ENCODE measurements around the gene IL1R2. TPM values are rescaled to one million over a fixed set of nuclear protein-coding genes. Genes with fewer than 3 reads are reported as not detected.

Gene IL1R2
- total and polyA plus RNA-seq, 2 experiments from 2014 or later, result not detected

DNA sequence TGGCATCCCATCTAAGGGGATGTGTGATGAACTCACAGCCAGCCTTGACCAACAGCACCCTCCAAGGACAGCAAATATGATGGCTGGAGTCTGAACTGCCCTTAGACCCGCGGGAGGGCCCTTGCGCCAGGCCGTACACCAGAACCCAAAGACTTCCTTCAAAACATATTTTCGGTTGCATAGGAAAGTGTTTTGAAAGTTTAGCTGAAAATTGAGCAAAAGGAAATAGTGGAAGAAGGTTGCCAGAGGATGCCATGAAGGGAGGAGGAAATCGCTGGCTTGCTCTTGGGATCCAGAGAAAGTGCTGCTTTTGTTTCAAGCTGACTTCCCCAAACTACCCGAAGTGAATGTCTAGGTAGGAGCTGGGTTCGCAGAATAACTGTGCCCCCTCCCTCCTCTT lies 61.3 kb downstream of the IL1R2 start:
- H3K27me3 ChIP-seq (ENCODE audit: insufficient read depth), result no peaks in the 10 kb centered on the region
- ATAC-seq, result no peak
- H3K27ac ChIP-seq (ENCODE audit: low read depth), result no peak overlapping the region

More for the DNA sequence above, 61.3 kb downstream of the IL1R2 start:
- no peak overlapping the region for H3K4me2 ChIP-seq
- no peak overlapping the region for H3K4me3 ChIP-seq
- H3K4me1 ChIP-seq (ENCODE audit: insufficient read depth), result no peaks in the 10 kb centered on the region
- H3K4me1 Mint-ChIP-seq, result peaks cover 2% of the 10 kb centered on the region; the same call in 2 of the 3 replicates
- H3K27ac Mint-ChIP-seq, result no peak overlapping the region
- no peaks in the 10 kb centered on the region for H3K36me3 Mint-ChIP-seq (ENCODE audit: low read depth)
- no peak overlapping the region for H2AFZ ChIP-seq
- TF ChIP-seq ZNF114 (CRISPR knock-in tag; IDR thresholded peaks at IDR 0.05), result no peak
- TF ChIP-seq EZH2phosphoT487 (IDR thresholded peaks at IDR 0.05; ENCODE audit: unreplicated experiment), result no peak
- TF ChIP-seq CREB1 (CRISPR knock-in tag; IDR thresholded peaks at IDR 0.05; ENCODE audit: low read depth), result no peak
- TF ChIP-seq, protein P1, sequence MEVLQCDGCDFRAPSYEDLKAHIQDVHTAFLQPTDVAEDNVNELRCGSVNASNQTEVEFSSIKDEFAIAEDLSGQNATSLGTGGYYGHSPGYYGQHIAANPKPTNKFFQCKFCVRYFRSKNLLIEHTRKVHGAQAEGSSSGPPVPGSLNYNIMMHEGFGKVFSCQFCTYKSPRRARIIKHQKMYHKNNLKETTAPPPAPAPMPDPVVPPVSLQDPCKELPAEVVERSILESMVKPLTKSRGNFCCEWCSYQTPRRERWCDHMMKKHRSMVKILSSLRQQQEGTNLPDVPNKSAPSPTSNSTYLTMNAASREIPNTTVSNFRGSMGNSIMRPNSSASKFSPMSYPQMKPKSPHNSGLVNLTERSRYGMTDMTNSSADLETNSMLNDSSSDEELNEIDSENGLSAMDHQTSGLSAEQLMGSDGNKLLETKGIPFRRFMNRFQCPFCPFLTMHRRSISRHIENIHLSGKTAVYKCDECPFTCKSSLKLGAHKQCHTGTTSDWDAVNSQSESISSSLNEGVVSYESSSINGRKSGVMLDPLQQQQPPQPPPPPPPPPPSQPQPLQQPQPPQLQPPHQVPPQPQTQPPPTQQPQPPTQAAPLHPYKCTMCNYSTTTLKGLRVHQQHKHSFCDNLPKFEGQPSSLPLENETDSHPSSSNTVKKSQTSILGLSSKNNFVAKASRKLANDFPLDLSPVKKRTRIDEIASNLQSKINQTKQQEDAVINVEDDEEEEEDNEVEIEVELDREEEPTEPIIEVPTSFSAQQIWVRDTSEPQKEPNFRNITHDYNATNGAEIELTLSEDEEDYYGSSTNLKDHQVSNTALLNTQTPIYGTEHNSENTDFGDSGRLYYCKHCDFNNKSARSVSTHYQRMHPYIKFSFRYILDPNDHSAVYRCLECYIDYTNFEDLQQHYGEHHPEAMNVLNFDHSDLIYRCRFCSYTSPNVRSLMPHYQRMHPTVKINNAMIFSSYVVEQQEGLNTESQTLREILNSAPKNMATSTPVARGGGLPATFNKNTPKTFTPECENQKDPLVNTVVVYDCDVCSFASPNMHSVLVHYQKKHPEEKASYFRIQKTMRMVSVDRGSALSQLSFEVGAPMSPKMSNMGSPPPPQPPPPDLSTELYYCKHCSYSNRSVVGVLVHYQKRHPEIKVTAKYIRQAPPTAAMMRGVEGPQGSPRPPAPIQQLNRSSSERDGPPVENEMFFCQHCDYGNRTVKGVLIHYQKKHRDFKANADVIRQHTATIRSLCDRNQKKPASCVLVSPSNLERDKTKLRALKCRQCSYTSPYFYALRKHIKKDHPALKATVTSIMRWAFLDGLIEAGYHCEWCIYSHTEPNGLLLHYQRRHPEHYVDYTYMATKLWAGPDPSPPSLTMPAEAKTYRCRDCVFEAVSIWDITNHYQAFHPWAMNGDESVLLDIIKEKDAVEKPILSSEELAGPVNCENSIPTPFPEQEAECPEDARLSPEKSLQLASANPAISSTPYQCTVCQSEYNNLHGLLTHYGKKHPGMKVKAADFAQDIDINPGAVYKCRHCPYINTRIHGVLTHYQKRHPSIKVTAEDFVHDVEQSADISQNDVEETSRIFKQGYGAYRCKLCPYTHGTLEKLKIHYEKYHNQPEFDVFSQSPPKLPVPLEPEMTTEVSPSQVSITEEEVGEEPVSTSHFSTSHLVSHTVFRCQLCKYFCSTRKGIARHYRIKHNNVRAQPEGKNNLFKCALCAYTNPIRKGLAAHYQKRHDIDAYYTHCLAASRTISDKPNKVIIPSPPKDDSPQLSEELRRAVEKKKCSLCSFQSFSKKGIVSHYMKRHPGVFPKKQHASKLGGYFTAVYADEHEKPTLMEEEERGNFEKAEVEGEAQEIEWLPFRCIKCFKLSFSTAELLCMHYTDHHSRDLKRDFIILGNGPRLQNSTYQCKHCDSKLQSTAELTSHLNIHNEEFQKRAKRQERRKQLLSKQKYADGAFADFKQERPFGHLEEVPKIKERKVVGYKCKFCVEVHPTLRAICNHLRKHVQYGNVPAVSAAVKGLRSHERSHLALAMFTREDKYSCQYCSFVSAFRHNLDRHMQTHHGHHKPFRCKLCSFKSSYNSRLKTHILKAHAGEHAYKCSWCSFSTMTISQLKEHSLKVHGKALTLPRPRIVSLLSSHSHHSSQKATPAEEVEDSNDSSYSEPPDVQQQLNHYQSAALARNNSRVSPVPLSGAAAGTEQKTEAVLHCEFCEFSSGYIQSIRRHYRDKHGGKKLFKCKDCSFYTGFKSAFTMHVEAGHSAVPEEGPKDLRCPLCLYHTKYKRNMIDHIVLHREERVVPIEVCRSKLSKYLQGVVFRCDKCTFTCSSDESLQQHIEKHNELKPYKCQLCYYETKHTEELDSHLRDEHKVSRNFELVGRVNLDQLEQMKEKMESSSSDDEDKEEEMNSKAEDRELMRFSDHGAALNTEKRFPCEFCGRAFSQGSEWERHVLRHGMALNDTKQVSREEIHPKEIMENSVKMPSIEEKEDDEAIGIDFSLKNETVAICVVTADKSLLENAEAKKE (CRISPR knock-in tag; IDR thresholded peaks at IDR 0.05), result no peak
- TF ChIP-seq STAT1 (IDR thresholded peaks at IDR 0.05; ENCODE audit: unreplicated experiment), result no peak
- TF ChIP-seq JUNB (IDR thresholded peaks at IDR 0.05; ENCODE audit: unreplicated experiment), result no peak
- no peak for TF ChIP-seq POLR2AphosphoS5 (IDR thresholded peaks at IDR 0.05; ENCODE audit: low read depth)
- TF ChIP-seq, protein P2, sequence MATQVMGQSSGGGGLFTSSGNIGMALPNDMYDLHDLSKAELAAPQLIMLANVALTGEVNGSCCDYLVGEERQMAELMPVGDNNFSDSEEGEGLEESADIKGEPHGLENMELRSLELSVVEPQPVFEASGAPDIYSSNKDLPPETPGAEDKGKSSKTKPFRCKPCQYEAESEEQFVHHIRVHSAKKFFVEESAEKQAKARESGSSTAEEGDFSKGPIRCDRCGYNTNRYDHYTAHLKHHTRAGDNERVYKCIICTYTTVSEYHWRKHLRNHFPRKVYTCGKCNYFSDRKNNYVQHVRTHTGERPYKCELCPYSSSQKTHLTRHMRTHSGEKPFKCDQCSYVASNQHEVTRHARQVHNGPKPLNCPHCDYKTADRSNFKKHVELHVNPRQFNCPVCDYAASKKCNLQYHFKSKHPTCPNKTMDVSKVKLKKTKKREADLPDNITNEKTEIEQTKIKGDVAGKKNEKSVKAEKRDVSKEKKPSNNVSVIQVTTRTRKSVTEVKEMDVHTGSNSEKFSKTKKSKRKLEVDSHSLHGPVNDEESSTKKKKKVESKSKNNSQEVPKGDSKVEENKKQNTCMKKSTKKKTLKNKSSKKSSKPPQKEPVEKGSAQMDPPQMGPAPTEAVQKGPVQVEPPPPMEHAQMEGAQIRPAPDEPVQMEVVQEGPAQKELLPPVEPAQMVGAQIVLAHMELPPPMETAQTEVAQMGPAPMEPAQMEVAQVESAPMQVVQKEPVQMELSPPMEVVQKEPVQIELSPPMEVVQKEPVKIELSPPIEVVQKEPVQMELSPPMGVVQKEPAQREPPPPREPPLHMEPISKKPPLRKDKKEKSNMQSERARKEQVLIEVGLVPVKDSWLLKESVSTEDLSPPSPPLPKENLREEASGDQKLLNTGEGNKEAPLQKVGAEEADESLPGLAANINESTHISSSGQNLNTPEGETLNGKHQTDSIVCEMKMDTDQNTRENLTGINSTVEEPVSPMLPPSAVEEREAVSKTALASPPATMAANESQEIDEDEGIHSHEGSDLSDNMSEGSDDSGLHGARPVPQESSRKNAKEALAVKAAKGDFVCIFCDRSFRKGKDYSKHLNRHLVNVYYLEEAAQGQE (IDR thresholded peaks at IDR 0.05; ENCODE audit: unreplicated experiment), result no peak
- TF ChIP-seq, protein P3, sequence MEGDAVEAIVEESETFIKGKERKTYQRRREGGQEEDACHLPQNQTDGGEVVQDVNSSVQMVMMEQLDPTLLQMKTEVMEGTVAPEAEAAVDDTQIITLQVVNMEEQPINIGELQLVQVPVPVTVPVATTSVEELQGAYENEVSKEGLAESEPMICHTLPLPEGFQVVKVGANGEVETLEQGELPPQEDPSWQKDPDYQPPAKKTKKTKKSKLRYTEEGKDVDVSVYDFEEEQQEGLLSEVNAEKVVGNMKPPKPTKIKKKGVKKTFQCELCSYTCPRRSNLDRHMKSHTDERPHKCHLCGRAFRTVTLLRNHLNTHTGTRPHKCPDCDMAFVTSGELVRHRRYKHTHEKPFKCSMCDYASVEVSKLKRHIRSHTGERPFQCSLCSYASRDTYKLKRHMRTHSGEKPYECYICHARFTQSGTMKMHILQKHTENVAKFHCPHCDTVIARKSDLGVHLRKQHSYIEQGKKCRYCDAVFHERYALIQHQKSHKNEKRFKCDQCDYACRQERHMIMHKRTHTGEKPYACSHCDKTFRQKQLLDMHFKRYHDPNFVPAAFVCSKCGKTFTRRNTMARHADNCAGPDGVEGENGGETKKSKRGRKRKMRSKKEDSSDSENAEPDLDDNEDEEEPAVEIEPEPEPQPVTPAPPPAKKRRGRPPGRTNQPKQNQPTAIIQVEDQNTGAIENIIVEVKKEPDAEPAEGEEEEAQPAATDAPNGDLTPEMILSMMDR (conservative IDR thresholded peaks at IDR 0.05; ENCODE audit: low read depth in 2 of 2), result no peak
- TF ChIP-seq EZH2 (IDR thresholded peaks at IDR 0.05; ENCODE audit: low read depth, unreplicated experiment), result no peak
- no peak for TF ChIP-seq NANOG (IDR thresholded peaks at IDR 0.05; ENCODE audit: borderline replicate concordance)
- TF ChIP-seq ZNF331 (CRISPR knock-in tag; IDR thresholded peaks at IDR 0.05; ENCODE audit: low read depth), result no peak
- TF ChIP-seq, protein P4, sequence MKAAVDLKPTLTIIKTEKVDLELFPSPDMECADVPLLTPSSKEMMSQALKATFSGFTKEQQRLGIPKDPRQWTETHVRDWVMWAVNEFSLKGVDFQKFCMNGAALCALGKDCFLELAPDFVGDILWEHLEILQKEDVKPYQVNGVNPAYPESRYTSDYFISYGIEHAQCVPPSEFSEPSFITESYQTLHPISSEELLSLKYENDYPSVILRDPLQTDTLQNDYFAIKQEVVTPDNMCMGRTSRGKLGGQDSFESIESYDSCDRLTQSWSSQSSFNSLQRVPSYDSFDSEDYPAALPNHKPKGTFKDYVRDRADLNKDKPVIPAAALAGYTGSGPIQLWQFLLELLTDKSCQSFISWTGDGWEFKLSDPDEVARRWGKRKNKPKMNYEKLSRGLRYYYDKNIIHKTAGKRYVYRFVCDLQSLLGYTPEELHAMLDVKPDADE (IDR thresholded peaks at IDR 0.05), result no peak
- H3K9me3 Mint-ChIP-seq, result no peaks in the 10 kb centered on the region
- H3K27me3 Mint-ChIP-seq (ENCODE audit: insufficient read depth, low read depth, poor library complexity), result peaks cover 2% of the 10 kb centered on the region
- H3F3A ChIP-seq (replicated peaks; ENCODE audit: low read depth), result no peaks in the 10 kb centered on the region
- no peak for DNase-seq (ENCODE audit: low spot score)
- no peaks in the 10 kb centered on the region for H3K36me3 ChIP-seq (ENCODE audit: insufficient read depth)
- H3K9me2 ChIP-seq (ENCODE audit: insufficient read depth), result 0 out of 2 replicates have a peak, but pooled peaks cover 6% of the 10 kb centered on the region
- H3K4me3 Mint-ChIP-seq, result no peak overlapping the region
- H4K20me1 ChIP-seq (replicated peaks; ENCODE audit: insufficient read depth), result no peaks in the 10 kb centered on the region
- H3K79me2 ChIP-seq (replicated peaks; ENCODE audit: insufficient read depth), result no peaks in the 10 kb centered on the region

Measured in GM23338 (cell line).